ENCODE data around the gene SEMA4C. TPM values are rescaled to one million over a fixed set of nuclear protein-coding genes. Genes with fewer than 3 reads are reported as not detected.
A peak's percentile ranks its signal among the peaks of the same experiment; 100 is the strongest.

The SEMA4C gene
- total RNA-seq, 1 donor from 2014 or later = 279 TPM

DNA sequence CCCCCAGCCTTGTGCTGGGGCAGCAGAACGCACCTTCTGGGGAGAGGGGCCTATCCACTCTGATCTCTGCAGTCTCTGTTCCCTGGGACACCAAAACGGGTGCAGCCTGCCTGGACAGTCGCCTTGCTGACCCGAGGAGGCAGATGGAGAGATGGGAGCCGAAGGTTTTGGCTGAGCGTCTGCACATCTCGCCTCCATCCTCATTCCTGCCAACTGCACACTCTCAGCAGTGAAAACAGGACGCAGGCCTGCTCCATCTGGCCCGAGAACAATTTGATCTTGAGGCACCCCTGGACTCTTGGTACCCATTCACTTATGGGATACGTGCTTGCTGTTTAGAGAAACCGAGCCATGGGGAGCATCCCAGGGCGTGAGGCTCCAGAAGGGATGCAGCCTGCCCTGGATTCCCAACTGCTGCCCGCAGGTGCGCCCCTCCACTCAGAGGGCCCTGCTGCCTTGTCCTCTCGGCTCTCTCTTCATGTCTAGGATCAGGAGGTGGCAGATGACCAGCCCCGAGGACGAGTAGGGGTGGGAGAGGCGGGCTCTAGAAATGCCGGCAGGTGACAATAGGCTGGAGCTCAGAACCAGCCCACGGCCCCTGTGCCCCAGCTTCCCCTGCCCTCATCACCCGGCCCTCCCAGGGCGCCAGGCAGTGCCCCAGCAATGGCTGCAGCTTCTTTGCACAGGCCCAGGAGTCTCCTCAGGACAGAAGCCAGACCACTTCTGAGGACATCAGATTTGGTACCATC lies 9.1 kb upstream of the SEMA4C start:
- Mint-ChIP-seq H3K4me3 (ENCODE audit: unreplicated experiment) (no peak overlapping the region), H3K27me3 (ENCODE audit: unreplicated experiment) (peaks cover 22% of the 10 kb centered on the region), H3K27ac (ENCODE audit: unreplicated experiment) (peak overlapping the region; percentile 30), H3K4me1 (ENCODE audit: unreplicated experiment) (peaks cover 59% of the 10 kb centered on the region), H3K9me3 (ENCODE audit: unreplicated experiment) (no peaks in the 10 kb centered on the region), H3K36me3 (ENCODE audit: low read depth, unreplicated experiment) (no peaks in the 10 kb centered on the region)
- TF ChIP-seq, protein P1, sequence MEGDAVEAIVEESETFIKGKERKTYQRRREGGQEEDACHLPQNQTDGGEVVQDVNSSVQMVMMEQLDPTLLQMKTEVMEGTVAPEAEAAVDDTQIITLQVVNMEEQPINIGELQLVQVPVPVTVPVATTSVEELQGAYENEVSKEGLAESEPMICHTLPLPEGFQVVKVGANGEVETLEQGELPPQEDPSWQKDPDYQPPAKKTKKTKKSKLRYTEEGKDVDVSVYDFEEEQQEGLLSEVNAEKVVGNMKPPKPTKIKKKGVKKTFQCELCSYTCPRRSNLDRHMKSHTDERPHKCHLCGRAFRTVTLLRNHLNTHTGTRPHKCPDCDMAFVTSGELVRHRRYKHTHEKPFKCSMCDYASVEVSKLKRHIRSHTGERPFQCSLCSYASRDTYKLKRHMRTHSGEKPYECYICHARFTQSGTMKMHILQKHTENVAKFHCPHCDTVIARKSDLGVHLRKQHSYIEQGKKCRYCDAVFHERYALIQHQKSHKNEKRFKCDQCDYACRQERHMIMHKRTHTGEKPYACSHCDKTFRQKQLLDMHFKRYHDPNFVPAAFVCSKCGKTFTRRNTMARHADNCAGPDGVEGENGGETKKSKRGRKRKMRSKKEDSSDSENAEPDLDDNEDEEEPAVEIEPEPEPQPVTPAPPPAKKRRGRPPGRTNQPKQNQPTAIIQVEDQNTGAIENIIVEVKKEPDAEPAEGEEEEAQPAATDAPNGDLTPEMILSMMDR (IDR thresholded peaks at IDR 0.05; ENCODE audit: unreplicated experiment) = no peak
- DNase-seq (ENCODE audit: low spot score) = no peak

DNA sequence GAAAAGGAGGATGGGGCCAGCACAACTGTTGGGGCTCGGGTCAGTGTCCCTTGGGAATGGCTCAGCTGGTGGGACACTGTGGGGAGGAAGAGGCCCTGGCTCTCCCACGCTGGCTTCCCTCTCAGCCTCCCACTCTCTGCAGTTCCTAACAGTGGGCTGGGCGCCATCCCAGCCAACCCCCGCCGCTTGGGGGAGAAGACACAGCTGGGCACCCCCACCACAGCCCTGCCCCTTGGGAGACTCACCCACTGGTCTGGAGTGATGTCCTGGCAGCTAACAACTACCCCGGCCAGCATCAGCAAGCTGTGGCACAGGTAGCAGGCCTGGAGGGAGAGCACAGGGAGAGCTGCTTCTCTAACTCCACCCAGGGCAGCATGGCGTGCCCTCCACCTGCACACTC lies 8.3 kb upstream of the SEMA4C start:
- DNase-seq (ENCODE audit: low spot score) = no peak
- peaks cover 23% of the 10 kb centered on the region for H3K27me3 Mint-ChIP-seq (ENCODE audit: unreplicated experiment)
- no peaks in the 10 kb centered on the region for H3K36me3 Mint-ChIP-seq (ENCODE audit: low read depth, unreplicated experiment)
- peaks cover 65% of the 10 kb centered on the region for H3K4me1 Mint-ChIP-seq (ENCODE audit: unreplicated experiment)
- TF ChIP-seq, protein P1 (IDR thresholded peaks at IDR 0.05; ENCODE audit: unreplicated experiment) = no peak
- no peak overlapping the region for H3K4me3 Mint-ChIP-seq (ENCODE audit: unreplicated experiment)
- H3K9me3 Mint-ChIP-seq (ENCODE audit: unreplicated experiment) = no peaks in the 10 kb centered on the region
- no peak overlapping the region for H3K27ac Mint-ChIP-seq (ENCODE audit: unreplicated experiment)

DNA sequence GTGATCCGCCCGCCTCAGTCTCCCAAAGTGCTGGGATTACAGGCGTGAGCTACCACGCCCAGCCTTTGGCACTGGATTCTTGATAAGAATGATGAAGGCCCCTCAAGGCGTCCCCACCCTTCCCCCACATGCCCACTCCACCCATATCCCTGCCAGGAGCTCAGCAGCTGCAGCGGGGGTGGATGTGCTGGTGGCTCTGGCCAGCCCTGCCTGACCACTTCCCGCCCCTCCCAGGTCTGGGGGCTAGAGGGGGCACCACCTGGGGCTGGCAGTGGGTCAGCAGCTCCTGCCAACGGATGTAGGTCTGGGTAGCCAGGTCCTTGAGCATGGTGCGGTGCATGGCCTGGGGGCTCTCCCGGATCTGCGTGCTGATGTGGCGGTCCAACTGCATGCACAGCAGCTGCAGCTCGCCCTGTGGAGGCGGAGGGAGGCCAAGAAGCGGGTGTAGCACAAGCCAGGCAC lies 7.8 kb upstream of the SEMA4C start:
- no peaks in the 10 kb centered on the region for H3K36me3 Mint-ChIP-seq (ENCODE audit: low read depth, unreplicated experiment)
- H3K9me3 Mint-ChIP-seq (ENCODE audit: unreplicated experiment) = no peaks in the 10 kb centered on the region
- TF ChIP-seq, protein P1 (IDR thresholded peaks at IDR 0.05; ENCODE audit: unreplicated experiment) = no peak
- no peak overlapping the region for H3K27ac Mint-ChIP-seq (ENCODE audit: unreplicated experiment)
- peaks cover 69% of the 10 kb centered on the region for H3K4me1 Mint-ChIP-seq (ENCODE audit: unreplicated experiment)
- no peak overlapping the region for H3K4me3 Mint-ChIP-seq (ENCODE audit: unreplicated experiment)
- DNase-seq (ENCODE audit: low spot score) = no peak
- peaks cover 24% of the 10 kb centered on the region for H3K27me3 Mint-ChIP-seq (ENCODE audit: unreplicated experiment)

DNA sequence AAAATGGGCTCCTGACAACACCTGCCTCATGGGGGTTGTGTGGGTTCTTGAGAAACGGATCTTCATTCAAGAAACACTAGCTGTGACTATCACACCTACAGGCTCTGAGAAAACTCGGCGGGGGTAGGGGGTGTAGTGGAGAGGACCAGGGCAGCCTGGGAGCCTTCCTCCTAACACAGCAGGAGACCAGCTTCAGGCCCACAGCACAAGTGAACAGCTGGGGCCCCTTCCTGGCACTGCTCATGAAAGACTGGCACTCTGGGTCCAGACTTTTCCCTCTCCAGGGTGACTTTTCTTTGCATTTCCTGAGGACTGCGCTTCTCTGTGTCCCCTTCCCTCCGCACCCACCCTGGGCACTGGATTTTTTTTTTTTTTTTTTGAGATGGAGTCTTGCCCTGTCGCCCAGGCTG lies 7.2 kb upstream of the SEMA4C start:
- TF ChIP-seq, protein P1 (IDR thresholded peaks at IDR 0.05; ENCODE audit: unreplicated experiment) = no peak
- H3K4me1 Mint-ChIP-seq (ENCODE audit: unreplicated experiment) = peaks cover 75% of the 10 kb centered on the region
- DNase-seq (ENCODE audit: low spot score) = no peak
- H3K4me3 Mint-ChIP-seq (ENCODE audit: unreplicated experiment) = no peak overlapping the region
- no peaks in the 10 kb centered on the region for H3K36me3 Mint-ChIP-seq (ENCODE audit: low read depth, unreplicated experiment)
- H3K9me3 Mint-ChIP-seq (ENCODE audit: unreplicated experiment) = no peaks in the 10 kb centered on the region
- no peak overlapping the region for H3K27ac Mint-ChIP-seq (ENCODE audit: unreplicated experiment)
- H3K27me3 Mint-ChIP-seq (ENCODE audit: unreplicated experiment) = peaks cover 26% of the 10 kb centered on the region

DNA sequence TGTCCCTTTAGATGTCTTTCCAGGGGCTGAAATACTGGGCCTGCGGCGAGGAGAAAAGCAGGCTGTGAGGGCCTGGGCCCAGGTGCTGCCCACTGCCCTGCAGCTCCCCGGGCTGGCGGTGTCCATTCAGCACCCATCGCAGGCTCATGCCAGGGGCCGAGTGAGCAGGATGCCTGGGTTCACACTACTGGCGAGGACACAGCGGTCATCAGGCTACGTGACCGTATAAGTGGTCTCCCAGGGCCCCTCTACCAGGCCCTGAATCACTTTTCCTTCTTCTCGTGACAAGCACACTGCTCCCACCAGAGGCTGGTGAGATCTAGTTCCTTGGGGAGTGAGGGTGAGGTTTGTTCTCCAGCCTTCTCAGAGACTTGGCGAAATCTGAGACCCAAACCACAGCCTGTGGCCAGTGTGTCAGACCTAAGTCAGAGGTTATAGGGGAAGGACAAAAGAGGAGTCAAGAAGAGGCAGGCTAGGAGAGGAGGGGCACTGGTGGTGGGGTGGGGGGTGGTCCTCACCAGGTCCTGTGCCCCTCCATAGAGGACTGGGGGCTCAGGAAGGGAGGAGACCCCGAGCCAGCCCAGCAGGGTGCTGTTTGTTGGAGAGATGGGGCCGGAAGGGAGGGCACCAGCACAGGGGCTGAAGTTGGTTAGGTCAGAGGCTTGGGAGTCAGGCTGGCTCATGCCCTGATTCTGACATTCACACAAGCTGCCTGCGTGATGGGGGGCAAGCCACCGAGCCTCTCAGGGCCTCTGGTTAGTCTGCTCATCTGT lies 6.6 kb upstream of the SEMA4C start:
- Mint-ChIP-seq H3K9me3 (ENCODE audit: unreplicated experiment) (no peaks in the 10 kb centered on the region), H3K4me1 (ENCODE audit: unreplicated experiment) (peaks cover 70% of the 10 kb centered on the region), H3K4me3 (ENCODE audit: unreplicated experiment) (no peak overlapping the region), H3K27me3 (ENCODE audit: unreplicated experiment) (peaks cover 27% of the 10 kb centered on the region), H3K27ac (ENCODE audit: unreplicated experiment) (peak overlapping the region; percentile 61), H3K36me3 (ENCODE audit: low read depth, unreplicated experiment) (peaks cover under 1% of the 10 kb centered on the region)
- DNase-seq (ENCODE audit: low spot score) = no peak
- TF ChIP-seq, protein P1 (IDR thresholded peaks at IDR 0.05; ENCODE audit: unreplicated experiment) = no peak

Data from endothelial cell (in vitro differentiated cells).